ENCODE data around the gene DBET.
"Not testable (repeated sequence)": the region's sequence is repeated elsewhere in the genome, so short reads cannot be mapped to it uniquely, and the experiment has no call there.

Gene DBET

GRCh38 chr4:190027156-190027555 lies 37.1 kb upstream of the DBET start, which contains the start of gene FRG2:
Gene FRG2, minus strand, starts transcription at chr4:190027256. Its CDS starts 52 bp downstream, at chr4:190027204.
- not testable (repeated sequence) for H4K20me1 ChIP-seq (ENCODE audit: insufficient read depth, low read length)

GRCh38 chr4:190031264-190031663 lies 33.0 kb upstream of the DBET start:
- not testable (repeated sequence) for H3K9ac ChIP-seq (ENCODE audit: low read length); H3K79me2 ChIP-seq (ENCODE audit: low read length); H4K20me1 ChIP-seq (ENCODE audit: insufficient read depth, low read length); H3K9me2 ChIP-seq (replicated peaks; ENCODE audit: insufficient read depth, low read length); H3K4me1 ChIP-seq (ENCODE audit: low read length); DNase-seq; H3F3A ChIP-seq (ENCODE audit: insufficient read depth, low read length); H3K27me3 ChIP-seq (replicated peaks; ENCODE audit: insufficient read depth, low read length); H3K4me2 ChIP-seq (ENCODE audit: low read depth, low read length); H2AFZ ChIP-seq (ENCODE audit: low read length); H3K36me3 ChIP-seq (replicated peaks; ENCODE audit: insufficient read depth, low read length); H3K4me3 ChIP-seq (ENCODE audit: low read length); H3K27ac ChIP-seq (ENCODE audit: low read length); H3K9me3 ChIP-seq (replicated peaks; ENCODE audit: insufficient read depth, low read length)

More at GRCh38 chr4:190027156-190027555, 37.1 kb upstream of the DBET start, which contains the start of gene FRG2:
- not testable (repeated sequence) for H3K36me3 ChIP-seq (replicated peaks; ENCODE audit: insufficient read depth, low read length); H3K9ac ChIP-seq (ENCODE audit: low read length); H2AFZ ChIP-seq (ENCODE audit: low read length); H3K79me2 ChIP-seq (ENCODE audit: low read length); DNase-seq; H3K4me2 ChIP-seq (ENCODE audit: low read depth, low read length); H3K4me3 ChIP-seq (ENCODE audit: low read length); H3K9me3 ChIP-seq (replicated peaks; ENCODE audit: insufficient read depth, low read length); H3K9me2 ChIP-seq (replicated peaks; ENCODE audit: insufficient read depth, low read length); H3K27me3 ChIP-seq (replicated peaks; ENCODE audit: insufficient read depth, low read length); H3K27ac ChIP-seq (ENCODE audit: low read length); H3F3A ChIP-seq (ENCODE audit: insufficient read depth, low read length); H3K4me1 ChIP-seq (ENCODE audit: low read length)

- not testable (repeated sequence) for H3K9me3 ChIP-seq (replicated peaks; ENCODE audit: insufficient read depth, low read length); H3K79me2 ChIP-seq (ENCODE audit: low read length); H3K27ac ChIP-seq (ENCODE audit: low read length); H3K27me3 ChIP-seq (replicated peaks; ENCODE audit: insufficient read depth, low read length); H3F3A ChIP-seq (ENCODE audit: insufficient read depth, low read length); H3K4me1 ChIP-seq (ENCODE audit: low read length); H3K9ac ChIP-seq (ENCODE audit: low read length); H4K20me1 ChIP-seq (ENCODE audit: insufficient read depth, low read length); DNase-seq; H3K36me3 ChIP-seq (replicated peaks; ENCODE audit: insufficient read depth, low read length); H2AFZ ChIP-seq (ENCODE audit: low read length); H3K9me2 ChIP-seq (replicated peaks; ENCODE audit: insufficient read depth, low read length); H3K4me2 ChIP-seq (ENCODE audit: low read depth, low read length); H3K4me3 ChIP-seq (ENCODE audit: low read length)
These were observed 26.5 kb upstream of the DBET start for GRCh38 chr4:190037704-190038388.

- DNase-seq; H3K9ac ChIP-seq (ENCODE audit: low read length); H3K27me3 ChIP-seq (replicated peaks; ENCODE audit: insufficient read depth, low read length); H3K79me2 ChIP-seq (ENCODE audit: low read length); H3K27ac ChIP-seq (ENCODE audit: low read length); H3K36me3 ChIP-seq (replicated peaks; ENCODE audit: insufficient read depth, low read length); H3K9me2 ChIP-seq (replicated peaks; ENCODE audit: insufficient read depth, low read length); H3K4me3 ChIP-seq (ENCODE audit: low read length); H3F3A ChIP-seq (ENCODE audit: insufficient read depth, low read length); H4K20me1 ChIP-seq (ENCODE audit: insufficient read depth, low read length); H3K4me1 ChIP-seq (ENCODE audit: low read length); H2AFZ ChIP-seq (ENCODE audit: low read length); H3K4me2 ChIP-seq (ENCODE audit: low read depth, low read length); H3K9me3 ChIP-seq (replicated peaks; ENCODE audit: insufficient read depth, low read length): not testable (repeated sequence)
These were observed 23.4 kb upstream of the DBET start for GRCh38 chr4:190040873-190041272.

GRCh38 chr4:190047627-190048026 lies 16.7 kb upstream of the DBET start:
- H3K79me2 ChIP-seq (ENCODE audit: low read length); H4K20me1 ChIP-seq (ENCODE audit: insufficient read depth, low read length); H3K27ac ChIP-seq (ENCODE audit: low read length); H3K9me3 ChIP-seq (replicated peaks; ENCODE audit: insufficient read depth, low read length); H3F3A ChIP-seq (ENCODE audit: insufficient read depth, low read length); H3K27me3 ChIP-seq (replicated peaks; ENCODE audit: insufficient read depth, low read length); H3K4me3 ChIP-seq (ENCODE audit: low read length); H3K36me3 ChIP-seq (replicated peaks; ENCODE audit: insufficient read depth, low read length); H3K4me1 ChIP-seq (ENCODE audit: low read length); DNase-seq; H3K9ac ChIP-seq (ENCODE audit: low read length); H3K4me2 ChIP-seq (ENCODE audit: low read depth, low read length); H2AFZ ChIP-seq (ENCODE audit: low read length); H3K9me2 ChIP-seq (replicated peaks; ENCODE audit: insufficient read depth, low read length): not testable (repeated sequence)

- DNase-seq; H3K79me2 ChIP-seq (ENCODE audit: low read length); H3K4me2 ChIP-seq (ENCODE audit: low read depth, low read length); H3K9me3 ChIP-seq (replicated peaks; ENCODE audit: insufficient read depth, low read length); H3F3A ChIP-seq (ENCODE audit: insufficient read depth, low read length); H2AFZ ChIP-seq (ENCODE audit: low read length); H3K27me3 ChIP-seq (replicated peaks; ENCODE audit: insufficient read depth, low read length); H3K9me2 ChIP-seq (replicated peaks; ENCODE audit: insufficient read depth, low read length); H3K36me3 ChIP-seq (replicated peaks; ENCODE audit: insufficient read depth, low read length); H3K9ac ChIP-seq (ENCODE audit: low read length); H3K27ac ChIP-seq (ENCODE audit: low read length); H4K20me1 ChIP-seq (ENCODE audit: insufficient read depth, low read length); H3K4me3 ChIP-seq (ENCODE audit: low read length); H3K4me1 ChIP-seq (ENCODE audit: low read length): not testable (repeated sequence)
These were observed 14.7 kb upstream of the DBET start for GRCh38 chr4:190049378-190050239.

GRCh38 chr4:190058997-190059396 lies 5.3 kb upstream of the DBET start:
- not testable (repeated sequence) for DNase-seq; H3K4me1 ChIP-seq (ENCODE audit: low read length); H4K20me1 ChIP-seq (ENCODE audit: insufficient read depth, low read length); H3K27me3 ChIP-seq (replicated peaks; ENCODE audit: insufficient read depth, low read length); H3K9me2 ChIP-seq (replicated peaks; ENCODE audit: insufficient read depth, low read length); H3K36me3 ChIP-seq (replicated peaks; ENCODE audit: insufficient read depth, low read length); H3K4me3 ChIP-seq (ENCODE audit: low read length); H3K9me3 ChIP-seq (replicated peaks; ENCODE audit: insufficient read depth, low read length); H3K27ac ChIP-seq (ENCODE audit: low read length); H3K79me2 ChIP-seq (ENCODE audit: low read length); H3F3A ChIP-seq (ENCODE audit: insufficient read depth, low read length); H3K4me2 ChIP-seq (ENCODE audit: low read depth, low read length); H3K9ac ChIP-seq (ENCODE audit: low read length); H2AFZ ChIP-seq (ENCODE audit: low read length)

GRCh38 chr4:190064805-190065204 lies 503 bp downstream of the DBET start:
- not testable (repeated sequence) for H3K4me1 ChIP-seq (ENCODE audit: low read length); H3K79me2 ChIP-seq (ENCODE audit: low read length); H4K20me1 ChIP-seq (ENCODE audit: insufficient read depth, low read length); H3F3A ChIP-seq (ENCODE audit: insufficient read depth, low read length); H3K27me3 ChIP-seq (replicated peaks; ENCODE audit: insufficient read depth, low read length); H3K27ac ChIP-seq (ENCODE audit: low read length); H3K4me3 ChIP-seq (ENCODE audit: low read length); H3K9me3 ChIP-seq (replicated peaks; ENCODE audit: insufficient read depth, low read length); H3K9me2 ChIP-seq (replicated peaks; ENCODE audit: insufficient read depth, low read length); H3K4me2 ChIP-seq (ENCODE audit: low read depth, low read length); H2AFZ ChIP-seq (ENCODE audit: low read length); DNase-seq; H3K9ac ChIP-seq (ENCODE audit: low read length); H3K36me3 ChIP-seq (replicated peaks; ENCODE audit: insufficient read depth, low read length)
